Measurements from ENCODE around the gene DUSP28.

The DUSP28 gene

DNA sequence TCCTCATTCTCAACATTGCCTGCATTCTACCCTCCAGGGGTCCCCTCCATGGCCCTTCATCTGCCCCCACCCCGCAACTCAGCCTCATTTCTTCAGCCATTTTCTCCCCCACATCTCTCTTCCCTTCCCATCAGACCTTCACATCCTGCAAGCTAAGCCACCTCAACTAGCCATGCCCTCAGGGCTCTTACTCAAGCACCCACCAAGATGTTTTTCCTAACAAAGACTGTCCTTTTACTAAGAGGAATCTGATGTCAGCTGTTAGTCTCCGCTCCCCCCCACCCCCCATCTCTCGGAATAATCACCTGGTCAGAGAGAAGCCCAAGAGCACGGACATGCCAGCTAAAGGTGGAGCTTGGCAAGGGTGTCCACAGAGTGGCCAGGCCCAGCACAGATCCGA is 21.7 kb downstream of the DUSP28 start:
- ChIA-PET CTCF (interaction anchor here (0.8 kb wide), 1 partner anchor 68 kb away, joined by 4 read pairs; no protein-coding TSS in a partner anchor), POLR2A (ENCODE audit: low non-redundant PET) (interaction anchor here (0.5 kb wide), 1 partner anchor 10 kb away, joined by 3 read pairs; no protein-coding TSS in a partner anchor)
- no peak for TF ChIP-seq CTCF (conservative IDR thresholded peaks at IDR 0.05; ENCODE audit: low read depth)
- DNase-seq (ENCODE audit: low spot score): no peak
- H3K27ac ChIP-seq: peak overlapping the region; percentile 26; the same call in 1 of the 2 replicates

- peak overlapping the region; percentile 24; the same call in 1 of the 2 replicates for H3K27ac ChIP-seq
- POLR2A ChIA-PET (ENCODE audit: low non-redundant PET): no interaction called here
- no peak for DNase-seq (ENCODE audit: low spot score)
- CTCF ChIA-PET: no interaction called here
- no peak for TF ChIP-seq CTCF (conservative IDR thresholded peaks at IDR 0.05; ENCODE audit: low read depth)
Measured at GRCh38 chr2:240582781-240583180, 22.6 kb downstream of the DUSP28 start.

DNA sequence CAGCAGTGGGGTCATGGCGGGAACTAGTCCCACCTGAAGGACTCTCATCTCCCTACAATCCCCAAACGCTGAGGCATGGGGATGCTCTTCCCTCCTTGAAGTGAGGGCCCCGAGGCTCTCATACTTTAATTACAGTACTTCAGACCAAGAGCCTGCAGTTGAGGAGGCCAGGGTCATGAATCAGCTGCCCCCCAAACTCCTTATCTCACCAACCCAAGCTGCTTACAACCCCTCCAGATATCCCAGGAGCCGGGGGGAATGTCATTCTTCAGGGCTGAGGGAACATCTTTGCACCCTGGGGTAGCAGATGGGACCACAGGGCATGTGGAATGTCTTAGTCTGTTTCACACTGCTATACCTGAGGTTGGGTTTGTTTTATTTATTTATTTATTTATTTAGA is 23.6 kb downstream of the DUSP28 start:
- no peak for TF ChIP-seq CTCF (conservative IDR thresholded peaks at IDR 0.05; ENCODE audit: low read depth)
- peak overlapping the region; percentile 24 for H3K27ac ChIP-seq
- CTCF ChIA-PET: no interaction called here
- DNase-seq (ENCODE audit: low spot score): no peak
- POLR2A ChIA-PET (ENCODE audit: low non-redundant PET): no interaction called here

DNA sequence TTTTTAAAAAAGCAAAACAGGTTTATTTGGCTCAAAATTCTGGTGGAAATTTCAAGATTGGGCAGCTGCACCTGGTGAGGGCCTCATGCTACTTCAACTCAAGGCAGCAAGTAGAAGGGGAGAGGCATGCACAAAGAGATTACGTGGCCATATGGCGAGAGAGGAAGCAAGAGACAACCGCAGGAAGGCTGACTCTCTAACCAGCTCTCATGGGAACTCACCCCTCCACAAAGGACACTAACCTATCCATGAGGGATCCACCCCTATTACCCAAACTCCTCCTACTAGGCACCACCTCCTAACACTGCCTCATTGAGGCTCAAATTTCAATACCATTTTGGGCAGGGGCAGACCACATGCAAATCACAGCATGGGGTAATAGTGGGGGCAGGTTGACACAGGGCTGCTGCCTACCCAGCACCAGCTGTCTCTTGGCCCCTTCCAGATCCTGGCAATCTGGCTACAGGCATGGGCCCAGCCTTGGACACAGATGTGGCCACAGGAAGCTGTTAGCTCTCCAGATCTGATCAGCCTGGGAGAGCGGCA is 24.4 kb downstream of the DUSP28 start:
- no peak for TF ChIP-seq CTCF (conservative IDR thresholded peaks at IDR 0.05; ENCODE audit: low read depth)
- peak overlapping the region; percentile 89 for H3K27ac ChIP-seq
- CTCF ChIA-PET: interaction anchor here (0.5 to 1.2 kb wide), 3 partner anchors 19 to 245 kb away, joined by 3 read pairs; no protein-coding TSS in a partner anchor
- no peak for DNase-seq (ENCODE audit: low spot score)
- POLR2A ChIA-PET (ENCODE audit: low non-redundant PET): interaction anchor here (0.5 to 2.4 kb wide), 2 partner anchors 18 to 80 kb away, joined by 3 to 12 read pairs; no protein-coding TSS in a partner anchor

DNA sequence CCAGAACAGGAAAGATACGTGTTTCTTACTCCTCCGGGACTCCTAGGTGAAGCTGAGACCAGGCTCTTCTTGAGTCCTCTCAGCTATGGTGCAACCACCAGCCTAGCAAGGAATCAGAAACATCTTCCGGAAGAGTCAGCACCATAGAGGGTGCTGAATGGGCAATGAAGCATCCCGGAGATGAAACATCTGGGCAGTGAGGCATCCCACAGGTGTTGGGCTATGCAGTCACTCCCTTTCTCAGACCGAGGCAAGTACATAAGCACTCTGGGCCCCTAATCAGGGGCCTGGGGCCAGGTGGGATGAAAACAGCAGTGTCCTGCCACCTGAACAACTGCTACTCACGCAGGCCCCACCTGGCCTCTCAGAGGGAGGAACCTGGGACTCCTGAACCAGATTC is 24.9 kb downstream of the DUSP28 start:
- ChIA-PET POLR2A (ENCODE audit: low non-redundant PET) (interaction anchor here (1.2 to 2.4 kb wide), 3 partner anchors 19 to 71 kb away, joined by 3 to 12 read pairs (median 8); partner anchors contain the start of gene DUSP28), CTCF (interaction anchor here (0.5 to 1.2 kb wide), 2 partner anchors 19 to 23 kb away, joined by 3 read pairs; no protein-coding TSS in a partner anchor)
- no peak for TF ChIP-seq CTCF (conservative IDR thresholded peaks at IDR 0.05; ENCODE audit: low read depth)
- H3K27ac ChIP-seq: peak overlapping the region; percentile 89
- DNase-seq (ENCODE audit: low spot score): no peak

GRCh38 chr2:240585681-240586197 is 25.6 kb downstream of the DUSP28 start:
- CTCF ChIA-PET: interaction anchor here (0.6 kb wide), 1 partner anchor 454 kb away, joined by 4 read pairs; no protein-coding TSS in a partner anchor
- POLR2A ChIA-PET (ENCODE audit: low non-redundant PET): interaction anchor here (0.6 to 2.4 kb wide), 5 partner anchors 17 to 71 kb away, joined by 3 to 12 read pairs (median 4); partner anchors contain the start of gene DUSP28
- no peak for TF ChIP-seq CTCF (conservative IDR thresholded peaks at IDR 0.05; ENCODE audit: low read depth)
- DNase-seq (ENCODE audit: low spot score): no peak
- peak overlapping the region; percentile 89 for H3K27ac ChIP-seq
